Suprapubic skin (tissue), 3 donors: ENCODE data around the gene HAGH.

Experiments
- EP300 ChIP-seq: sonication (generic); formaldehyde crosslinking; IDR thresholded peaks from one replicate; pipeline ENCODE4 v1.6.1; 2017; ENCODE audit warnings: antibody characterized with exemption
- POLR2A ChIP-seq, 2 donors: fragments of 450-650 bp; IDR thresholded peaks; one replicate each; pipeline ENCODE4 v1.6.1; 2017; ENCODE audit warnings: antibody characterized with exemption in 2 of 2, mild to moderate bottlenecking in 2 of 2, moderate library complexity in 2 of 2
- TF ChIP-seq, protein P1 (sequence below), 2 donors: fragments of 200-600 bp in 1 of 2; fragments of 450-650 bp in 1 of 2; sonication (generic) in 1 of 2; IDR thresholded peaks; one replicate each; pipeline ENCODE4 v1.5.1; 2016 to 2019; ENCODE audit warnings: antibody characterized with exemption in 2 of 2, mild to moderate bottlenecking in 1 of 2, moderate library complexity in 1 of 2

DNA sequence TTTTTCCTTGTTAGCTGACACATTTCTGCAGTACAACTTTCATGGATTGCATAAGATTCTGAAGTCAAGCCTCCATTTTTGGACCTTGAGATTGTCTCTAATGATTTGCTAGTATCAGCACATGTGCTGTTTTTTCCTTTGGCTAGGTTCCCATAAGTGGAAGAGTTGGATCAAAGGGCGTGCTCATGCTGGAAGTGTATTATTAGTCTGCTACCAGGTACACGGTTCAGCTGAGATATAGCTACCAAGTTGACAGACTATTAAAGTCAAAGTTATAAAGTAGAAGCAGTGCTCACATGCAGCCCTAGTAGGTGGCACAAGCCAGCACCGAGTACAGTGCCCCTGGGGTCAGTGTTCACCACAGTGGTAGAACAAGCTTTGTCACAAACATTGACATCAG is 3.6 kb upstream of the HAGH start:
- TF ChIP-seq, protein P1, sequence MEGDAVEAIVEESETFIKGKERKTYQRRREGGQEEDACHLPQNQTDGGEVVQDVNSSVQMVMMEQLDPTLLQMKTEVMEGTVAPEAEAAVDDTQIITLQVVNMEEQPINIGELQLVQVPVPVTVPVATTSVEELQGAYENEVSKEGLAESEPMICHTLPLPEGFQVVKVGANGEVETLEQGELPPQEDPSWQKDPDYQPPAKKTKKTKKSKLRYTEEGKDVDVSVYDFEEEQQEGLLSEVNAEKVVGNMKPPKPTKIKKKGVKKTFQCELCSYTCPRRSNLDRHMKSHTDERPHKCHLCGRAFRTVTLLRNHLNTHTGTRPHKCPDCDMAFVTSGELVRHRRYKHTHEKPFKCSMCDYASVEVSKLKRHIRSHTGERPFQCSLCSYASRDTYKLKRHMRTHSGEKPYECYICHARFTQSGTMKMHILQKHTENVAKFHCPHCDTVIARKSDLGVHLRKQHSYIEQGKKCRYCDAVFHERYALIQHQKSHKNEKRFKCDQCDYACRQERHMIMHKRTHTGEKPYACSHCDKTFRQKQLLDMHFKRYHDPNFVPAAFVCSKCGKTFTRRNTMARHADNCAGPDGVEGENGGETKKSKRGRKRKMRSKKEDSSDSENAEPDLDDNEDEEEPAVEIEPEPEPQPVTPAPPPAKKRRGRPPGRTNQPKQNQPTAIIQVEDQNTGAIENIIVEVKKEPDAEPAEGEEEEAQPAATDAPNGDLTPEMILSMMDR (IDR thresholded peaks at IDR 0.05), result no peak
- no peak for TF ChIP-seq POLR2A (IDR thresholded peaks at IDR 0.05)
- no peak for TF ChIP-seq EP300
